Nephron progenitor cell (in vitro differentiated cells): ENCODE measurements around the gene ACAN.

Experiments
- DNase-seq: peaks from one replicate; pipeline ENCODE4 v3.0.0; 2021
- H3K27ac Mint-ChIP-seq: 2 replicates; pipeline ENCODE4 v1.8.0; 2021; ENCODE audit warnings: mild to moderate bottlenecking, moderate library complexity, mixed read lengths
- H3K27me3 Mint-ChIP-seq: 2 replicates; pipeline ENCODE4 v1.8.0; 2021; ENCODE audit warnings: mild to moderate bottlenecking, low read depth, mixed read lengths; ENCODE audit not compliant: poor library complexity
- H3K36me3 Mint-ChIP-seq: 2 replicates; pipeline ENCODE4 v1.8.0; 2021; ENCODE audit warnings: low read depth, mixed read lengths
- H3K4me1 Mint-ChIP-seq: 2 replicates; pipeline ENCODE4 v1.8.0; 2021; ENCODE audit warnings: mixed read lengths
- H3K4me3 Mint-ChIP-seq: 2 replicates; pipeline ENCODE4 v1.8.0; 2021; ENCODE audit warnings: mild to moderate bottlenecking, moderate library complexity, mixed read lengths
- H3K9me3 Mint-ChIP-seq: 2 replicates; pipeline ENCODE4 v1.8.0; 2021; ENCODE audit warnings: mild to moderate bottlenecking, moderate library complexity, mixed read lengths
- CTCF ChIP-seq: fragments of 200-600 bp; sonication (generic); IDR thresholded peaks from 2 replicates; pipeline ENCODE4 v1.5.0; 2021; ENCODE audit warnings: antibody characterized with exemption

Gene ACAN

GRCh38 chr15:88912500-88912921 is 109.3 kb downstream of the ACAN start:
- peaks cover 20% of the 10 kb centered on the region for H3K36me3 Mint-ChIP-seq
- DNase-seq: peak; percentile 37
- peaks cover 57% of the 10 kb centered on the region for H3K4me1 Mint-ChIP-seq
- no peak for TF ChIP-seq CTCF
- H3K4me3 Mint-ChIP-seq: peak overlapping the region; percentile 92
- H3K27ac Mint-ChIP-seq: peak overlapping the region; percentile 90
- peaks cover 1% of the 10 kb centered on the region for H3K9me3 Mint-ChIP-seq
- peaks cover 3% of the 10 kb centered on the region for H3K27me3 Mint-ChIP-seq

GRCh38 chr15:88913017-88913849 is 110.0 kb downstream of the ACAN start, which contains the start of gene MFGE8:
Gene MFGE8, minus strand, starts transcription at chr15:88913379. Its CDS starts 60 bp downstream, at chr15:88913319.
- H3K27ac Mint-ChIP-seq: peak within 1 kb of the TSS; percentile 90
- peaks cover 15% of the 10 kb centered on the region for H3K36me3 Mint-ChIP-seq
- peak within 1 kb of the TSS; percentile 92 for H3K4me3 Mint-ChIP-seq
- H3K27me3 Mint-ChIP-seq: peaks cover 3% of the 10 kb centered on the region
- TF ChIP-seq CTCF: no peak
- peaks cover 55% of the 10 kb centered on the region for H3K4me1 Mint-ChIP-seq
- H3K9me3 Mint-ChIP-seq: peaks cover 4% of the 10 kb centered on the region
- peak; percentile 93 for DNase-seq

GRCh38 chr15:88913850-88914169 is 110.6 kb downstream of the ACAN start:
- Mint-ChIP-seq H3K27ac (peak overlapping the region; percentile 82), H3K4me1 (peaks cover 49% of the 10 kb centered on the region), H3K9me3 (peaks cover 4% of the 10 kb centered on the region), H3K27me3 (peaks cover 3% of the 10 kb centered on the region), H3K4me3 (peak overlapping the region; percentile 92), H3K36me3 (peaks cover 11% of the 10 kb centered on the region)
- TF ChIP-seq CTCF: no peak
- no peak for DNase-seq

GRCh38 chr15:88915354-88915753 is 112.1 kb downstream of the ACAN start:
- peaks cover 4% of the 10 kb centered on the region for H3K9me3 Mint-ChIP-seq
- H3K4me3 Mint-ChIP-seq: no peak overlapping the region
- no peak for DNase-seq
- H3K27ac Mint-ChIP-seq: no peak overlapping the region
- peaks cover 42% of the 10 kb centered on the region for H3K4me1 Mint-ChIP-seq
- peaks cover 8% of the 10 kb centered on the region for H3K36me3 Mint-ChIP-seq
- TF ChIP-seq CTCF: no peak
- peaks cover 2% of the 10 kb centered on the region for H3K27me3 Mint-ChIP-seq

GRCh38 chr15:88917760-88918159 is 114.5 kb downstream of the ACAN start:
- Mint-ChIP-seq H3K4me3 (no peak overlapping the region), H3K36me3 (no peaks in the 10 kb centered on the region), H3K27ac (no peak overlapping the region), H3K9me3 (peaks cover 7% of the 10 kb centered on the region), H3K27me3 (peaks cover 3% of the 10 kb centered on the region), H3K4me1 (peaks cover 34% of the 10 kb centered on the region)
- no peak for DNase-seq
- no peak for TF ChIP-seq CTCF

GRCh38 chr15:88918738-88919137 is 115.5 kb downstream of the ACAN start:
- Mint-ChIP-seq H3K4me1 (peaks cover 39% of the 10 kb centered on the region), H3K27me3 (peaks cover 3% of the 10 kb centered on the region), H3K9me3 (peaks cover 9% of the 10 kb centered on the region), H3K36me3 (no peaks in the 10 kb centered on the region), H3K4me3 (no peak overlapping the region), H3K27ac (no peak overlapping the region)
- DNase-seq: no peak
- no peak for TF ChIP-seq CTCF
